ENCODE data around the gene GALNT9. TPM values are rescaled to one million over a fixed set of nuclear protein-coding genes. Genes with fewer than 3 reads are reported as not detected.

Gene GALNT9
- total RNA-seq, 1 donor from 2014 or later, result 0.33 TPM

DNA sequence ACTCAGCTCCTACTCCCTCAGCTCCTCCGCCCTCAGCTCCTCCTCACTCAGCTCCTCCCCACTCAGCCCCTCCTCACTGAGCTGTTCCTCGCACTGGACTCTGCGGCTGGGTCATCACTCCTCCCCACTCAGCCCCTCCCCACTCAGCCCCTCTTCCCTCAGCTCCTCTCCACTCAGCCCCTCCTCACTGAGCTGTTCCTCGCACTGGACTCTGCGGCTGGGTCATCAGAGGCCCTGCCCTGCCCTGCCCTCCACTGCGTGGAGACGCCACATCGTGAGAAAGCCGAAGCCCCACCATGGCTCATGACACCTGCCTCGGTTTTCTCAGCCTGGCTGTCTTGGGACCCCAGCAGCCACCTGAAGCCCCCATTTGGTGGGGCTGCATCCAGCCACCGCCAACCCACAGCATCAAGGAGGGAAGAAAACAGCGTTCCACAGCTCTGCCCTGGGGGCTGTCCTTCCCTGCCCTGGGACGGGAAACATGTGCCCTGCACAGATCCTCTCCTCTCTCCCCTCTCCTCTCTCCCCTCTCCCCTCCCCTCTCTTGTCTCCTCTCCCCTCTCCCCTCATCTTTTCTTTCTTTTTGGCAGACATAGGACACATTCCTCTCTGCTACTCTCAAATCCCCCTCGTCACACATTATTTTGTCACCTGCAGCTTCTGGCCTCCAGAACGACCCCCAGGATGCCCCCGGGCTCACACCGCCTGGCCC lies 167.4 kb downstream of the GALNT9 start:
- DNase-seq (ENCODE audit: low read depth, low spot score), result no peak

DNA sequence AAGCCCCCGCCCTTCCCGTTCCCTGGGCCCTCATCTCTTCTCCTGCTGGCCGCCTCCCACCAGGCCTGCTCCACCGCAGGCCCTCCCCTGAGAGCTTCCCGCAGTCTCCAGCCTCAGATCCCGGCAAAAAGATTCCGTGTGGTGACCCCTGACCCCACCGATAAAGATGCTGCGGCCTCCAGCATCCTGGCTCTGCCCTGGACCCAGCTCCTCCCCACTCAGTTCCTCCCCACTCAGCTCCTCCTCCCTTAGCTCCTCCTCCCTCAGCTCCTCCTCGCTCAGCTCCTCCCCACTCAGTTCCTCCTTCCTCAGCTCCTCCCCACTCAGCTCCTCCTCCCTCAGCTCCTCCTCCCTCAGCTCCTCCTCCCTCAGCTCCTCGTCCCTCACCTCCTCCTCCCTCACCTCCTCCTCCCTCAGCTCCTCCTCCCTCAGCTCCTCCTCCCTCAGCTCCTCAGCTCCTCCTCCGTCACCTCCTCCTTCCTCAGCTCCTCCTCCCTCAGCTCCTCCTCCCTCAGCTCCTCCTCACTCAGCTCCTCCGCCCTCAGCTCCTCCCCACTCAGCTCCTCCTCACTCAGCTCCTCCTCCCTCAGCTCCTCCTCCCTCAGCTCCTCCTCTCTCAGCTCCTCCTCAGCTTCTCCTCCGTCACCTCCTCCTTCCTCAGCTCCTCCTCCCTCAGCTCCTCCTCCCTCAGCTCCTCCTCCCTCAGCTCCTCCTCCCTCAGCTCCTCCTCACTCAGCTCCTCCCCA lies 168.2 kb downstream of the GALNT9 start:
- no peak for DNase-seq (ENCODE audit: low read depth, low spot score)

DNA sequence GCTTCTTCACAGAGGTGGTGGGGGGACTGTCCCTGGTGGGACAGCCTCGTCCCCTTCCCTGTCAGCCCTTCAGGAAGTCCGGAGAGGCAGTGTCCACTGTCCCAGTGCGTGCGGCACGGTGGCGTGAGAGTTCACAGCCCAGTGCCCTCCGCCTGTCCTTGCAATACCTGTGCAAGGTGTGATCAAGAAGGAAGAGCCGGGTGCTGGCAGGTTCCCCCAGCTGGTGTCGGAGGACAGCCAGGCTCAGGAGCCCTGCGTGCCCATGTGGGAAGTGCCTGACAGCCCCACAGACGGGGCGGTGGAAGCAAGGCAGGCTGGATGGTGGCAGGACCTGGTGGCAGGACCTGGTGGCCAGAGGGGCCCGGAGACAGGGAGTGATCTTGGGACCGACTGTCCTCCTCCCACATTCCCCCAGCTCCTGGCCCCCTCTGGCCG lies 168.8 kb downstream of the GALNT9 start:
- DNase-seq (ENCODE audit: low read depth, low spot score), result no peak

DNA sequence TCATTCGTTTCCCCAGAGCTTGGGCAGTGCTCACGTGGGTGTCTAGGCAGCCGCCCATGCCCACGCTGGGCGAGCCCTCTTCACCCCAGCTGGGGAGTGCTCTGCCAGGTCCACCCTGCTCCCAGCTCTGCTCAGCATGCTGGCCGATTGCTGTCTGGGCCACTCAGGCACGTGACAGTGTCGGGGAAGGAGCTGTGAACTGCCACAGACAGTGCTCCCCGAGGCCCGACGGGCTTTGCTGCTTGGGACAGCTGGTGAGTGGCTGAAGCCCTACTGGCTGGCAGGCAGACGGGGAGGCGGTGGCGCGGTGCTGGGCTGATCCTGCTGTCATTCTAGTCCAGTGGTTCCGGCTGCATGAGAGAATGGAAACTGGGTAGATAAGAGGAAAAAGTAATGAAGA lies 169.4 kb downstream of the GALNT9 start:
- DNase-seq (ENCODE audit: low read depth, low spot score), result no peak

DNA sequence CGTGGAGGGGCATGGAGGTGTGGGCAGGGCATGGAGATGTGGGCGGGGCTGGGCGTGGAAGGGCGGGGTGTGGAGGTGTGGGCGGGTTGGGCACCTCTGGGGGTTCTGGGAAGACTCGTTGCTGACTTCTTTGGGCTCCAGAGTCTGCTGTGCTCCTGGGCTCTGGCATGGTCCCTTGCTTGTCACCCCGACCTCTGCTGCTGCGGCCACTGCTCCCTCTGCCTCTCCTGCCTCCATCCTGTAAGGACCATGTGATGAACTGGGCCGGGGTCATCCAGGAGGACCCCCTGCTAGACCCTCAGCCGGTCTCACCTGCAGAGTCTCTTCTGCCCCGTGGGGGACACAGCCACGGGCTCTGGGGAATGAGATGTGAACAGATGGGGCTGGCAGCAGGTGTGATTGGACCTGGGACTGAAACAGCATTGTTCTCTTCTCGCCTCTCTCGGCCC lies 169.8 kb downstream of the GALNT9 start:
- no peak for DNase-seq (ENCODE audit: low read depth, low spot score)

DNA sequence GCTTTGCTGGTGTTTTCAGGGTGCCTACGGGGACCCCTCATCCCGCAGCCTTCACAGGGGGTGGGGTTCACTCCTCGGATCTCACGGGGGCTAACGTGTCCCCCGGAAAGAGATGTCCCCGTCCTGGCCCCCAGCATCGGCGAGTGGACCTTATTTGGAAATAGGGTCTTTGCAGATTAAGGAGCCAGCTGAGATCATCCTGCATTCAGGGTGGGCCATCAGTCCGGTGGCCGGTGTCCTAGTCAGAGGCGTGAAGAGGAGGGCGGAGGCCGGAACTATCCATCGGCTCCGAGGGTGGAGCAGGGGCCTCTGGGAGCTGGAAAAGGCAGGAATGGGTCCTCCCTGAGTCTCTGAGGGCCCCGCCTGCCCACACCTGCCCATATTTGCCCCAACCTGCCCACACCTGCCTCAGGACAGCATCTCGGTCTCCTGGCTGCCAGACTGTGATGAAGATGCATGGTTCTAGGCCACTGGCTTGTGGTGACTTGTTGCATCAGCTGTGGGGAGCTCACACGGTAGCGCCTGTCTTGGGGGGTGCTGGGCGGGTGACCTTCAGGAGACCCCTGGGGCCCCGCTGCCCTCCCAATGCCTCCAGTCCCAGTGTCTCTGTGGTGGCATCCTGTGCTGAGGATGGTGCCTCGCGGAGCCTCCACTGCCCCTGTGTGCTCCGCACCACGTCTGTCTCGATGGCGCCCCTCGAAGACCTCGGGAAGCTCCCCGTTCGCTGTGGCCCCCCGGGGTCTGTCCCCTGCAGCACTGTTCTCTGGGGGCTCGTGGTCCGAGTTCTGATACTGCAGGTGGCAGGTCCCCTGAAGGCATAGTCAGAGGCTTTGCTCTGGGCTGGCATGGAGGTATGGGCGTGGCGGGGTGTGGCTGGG lies 170.5 kb downstream of the GALNT9 start:
- no peak for DNase-seq (ENCODE audit: low read depth, low spot score)

DNA sequence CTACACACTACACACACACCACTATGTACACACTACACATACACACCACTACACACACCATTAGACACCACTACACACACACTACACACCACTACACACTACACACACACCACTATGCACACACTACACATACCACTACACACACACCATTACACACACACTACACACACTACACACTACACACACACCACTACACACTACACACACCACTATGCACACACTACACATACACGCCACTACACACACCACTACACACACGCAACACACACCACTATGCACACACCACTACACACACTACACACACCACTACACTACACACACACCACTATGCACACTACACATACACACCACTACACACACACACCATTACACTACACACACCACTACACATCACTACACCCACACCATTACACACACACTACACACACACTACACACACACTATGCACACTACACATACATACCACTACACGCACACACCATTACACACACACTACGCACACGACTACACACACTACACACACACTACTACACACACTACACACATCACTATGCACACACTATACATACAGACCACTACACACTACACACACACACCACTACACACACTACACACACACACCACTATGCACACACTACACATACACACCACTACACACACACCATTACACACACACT lies 171.5 kb downstream of the GALNT9 start:
- DNase-seq (ENCODE audit: low read depth, low spot score), result no peak

DNA sequence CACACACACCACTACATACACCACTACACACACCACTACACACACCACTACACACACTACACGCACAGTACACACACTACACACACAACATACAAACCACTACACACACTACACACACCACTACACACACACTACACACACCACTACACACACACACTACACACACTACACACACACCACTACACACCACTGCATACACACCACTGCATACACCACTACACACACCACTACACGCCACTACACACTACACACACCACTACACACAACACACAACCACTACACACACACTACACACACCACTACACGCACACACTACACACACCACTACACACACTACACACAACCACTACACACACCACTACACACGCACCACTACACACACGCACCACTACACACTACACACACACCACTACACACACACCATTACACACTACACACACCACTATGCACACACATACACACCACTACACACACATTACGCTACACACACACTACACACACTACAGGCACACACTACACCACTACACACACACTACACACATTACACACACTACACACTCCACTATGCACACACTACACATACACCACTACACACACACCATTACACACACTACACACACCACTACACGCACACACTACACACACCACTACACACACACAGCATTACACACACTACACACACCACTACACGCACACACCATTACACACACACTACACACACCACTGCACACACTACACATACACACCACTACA lies 172.6 kb downstream of the GALNT9 start:
- DNase-seq (ENCODE audit: low read depth, low spot score), result no peak

DNA sequence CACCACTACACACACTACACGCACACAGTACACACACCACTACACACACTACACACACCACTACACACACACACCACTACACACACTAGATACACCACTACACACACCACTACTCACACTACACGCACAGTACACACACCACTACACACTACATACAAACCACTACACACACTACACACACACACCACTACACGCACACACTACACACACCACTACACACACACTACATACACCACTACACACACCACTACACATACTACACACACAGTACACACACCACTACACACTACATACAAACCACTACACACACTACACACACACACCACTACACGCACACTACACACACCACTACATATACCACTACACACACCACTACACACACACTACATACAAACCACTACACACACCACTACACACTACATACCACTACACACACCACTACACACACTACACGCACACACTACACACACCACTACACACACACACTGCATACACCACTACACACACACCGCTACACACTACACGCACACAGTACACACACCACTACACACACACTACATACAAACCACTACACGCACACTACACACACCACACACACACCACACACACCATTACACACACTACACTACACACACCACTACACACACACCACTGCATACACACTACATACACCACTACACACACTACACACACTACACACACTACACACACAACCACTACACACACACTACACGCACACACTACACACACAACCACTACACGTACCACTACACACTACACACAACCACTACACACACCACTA lies 173.4 kb downstream of the GALNT9 start:
- DNase-seq (ENCODE audit: low read depth, low spot score), result no peak

DNA sequence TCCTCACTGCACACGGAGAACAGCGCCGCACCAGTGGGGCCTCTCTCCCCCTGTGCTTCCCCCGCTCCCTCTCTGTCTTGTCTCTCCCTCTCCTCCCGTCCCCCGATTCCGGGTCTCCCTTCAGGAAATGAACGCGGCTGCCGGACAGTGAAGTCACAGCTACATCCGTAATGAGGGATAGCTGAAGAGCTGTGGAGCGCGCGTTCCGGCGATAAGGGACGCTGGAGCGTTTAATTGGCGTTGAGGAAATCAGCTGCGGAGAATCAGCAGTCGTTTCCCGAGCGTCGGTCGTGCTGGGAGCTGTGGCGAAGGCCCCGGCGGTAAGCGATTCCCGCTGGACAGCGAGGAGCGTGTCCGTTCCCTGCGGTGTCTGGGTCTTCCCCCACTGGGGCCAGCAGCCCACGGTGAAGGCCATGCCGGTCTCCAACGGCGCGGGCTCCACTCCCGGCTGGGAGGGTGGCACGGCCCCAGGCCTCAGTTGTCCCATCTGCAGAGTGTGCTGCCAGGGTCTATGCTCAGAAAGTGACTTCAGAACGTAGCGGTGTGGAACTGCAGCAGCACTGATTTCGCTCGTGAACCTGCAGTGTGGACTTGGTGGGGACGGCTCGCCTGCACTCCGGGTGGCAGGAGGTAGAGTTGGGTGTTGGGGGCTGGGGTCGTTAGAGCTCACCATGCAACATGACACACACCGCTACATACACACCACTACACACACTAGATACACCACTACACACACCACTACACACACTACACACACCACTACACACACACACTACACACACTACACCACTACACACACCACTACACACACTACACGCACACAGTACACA lies 174.2 kb downstream of the GALNT9 start:
- DNase-seq (ENCODE audit: low read depth, low spot score), result no peak

DNA sequence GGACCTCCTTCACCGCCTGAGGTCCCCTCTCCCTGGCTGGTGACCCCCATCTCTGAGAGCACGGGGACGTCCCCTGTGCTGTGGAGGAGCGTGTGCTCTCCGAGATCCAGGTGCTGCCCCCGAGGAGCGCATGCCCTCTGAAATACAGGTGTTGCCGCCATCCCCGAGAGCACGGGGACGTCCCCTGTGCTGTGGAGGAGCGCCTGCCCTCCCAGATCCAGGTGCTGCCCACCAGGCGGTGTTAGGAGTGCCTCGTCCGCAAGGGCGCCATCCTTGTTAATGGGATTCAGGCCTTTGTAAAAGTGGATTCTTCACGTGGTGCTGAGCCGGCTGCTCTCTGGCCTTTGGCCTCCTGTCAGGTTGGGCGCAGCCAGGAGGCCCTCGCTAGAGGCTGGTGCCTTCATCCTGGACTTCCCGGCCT lies 175.0 kb downstream of the GALNT9 start:
- DNase-seq (ENCODE audit: low read depth, low spot score), result no peak

DNA sequence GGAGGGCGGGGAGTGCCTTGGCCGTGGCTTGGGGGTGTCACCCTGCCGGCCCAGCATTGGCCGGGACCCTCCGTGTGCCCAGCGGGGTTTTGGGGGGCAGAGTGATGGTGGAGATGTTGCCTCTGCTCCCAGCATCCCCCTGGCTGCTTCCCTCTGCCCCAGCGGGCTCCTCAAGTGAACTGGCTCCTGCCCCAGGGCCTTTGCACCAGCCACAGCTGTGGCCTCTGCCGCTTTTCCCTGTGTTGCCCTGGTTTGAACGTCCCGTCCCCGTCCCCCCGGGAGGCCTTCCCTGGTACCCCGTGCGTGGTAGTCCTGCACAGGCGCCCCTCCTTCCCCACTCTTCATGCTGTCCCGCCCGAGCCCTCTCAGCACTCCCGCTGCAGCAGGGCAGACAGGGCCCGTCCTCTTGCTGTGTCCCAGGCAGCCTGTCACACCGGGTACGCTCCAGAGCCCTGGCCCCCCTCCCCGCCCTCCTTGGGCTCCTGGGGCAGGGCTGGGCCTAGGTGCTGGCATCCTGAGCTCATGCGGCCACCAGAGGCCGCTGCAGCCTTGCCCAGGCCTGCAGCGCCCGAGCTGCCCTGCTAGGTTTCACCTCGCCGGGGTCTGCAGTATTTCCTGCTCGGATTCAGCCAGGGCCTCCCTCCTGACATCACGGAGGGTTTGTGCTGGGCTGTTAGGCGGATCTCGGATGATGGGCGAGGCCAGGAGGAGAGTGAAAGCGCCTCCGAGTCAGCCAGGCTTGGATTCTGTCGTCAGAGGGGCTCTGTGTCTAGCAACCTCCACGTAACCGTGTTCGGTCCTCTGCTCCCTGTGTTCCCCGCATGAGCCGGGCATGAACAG lies 175.7 kb downstream of the GALNT9 start:
- no peak for DNase-seq (ENCODE audit: low read depth, low spot score)

DNA sequence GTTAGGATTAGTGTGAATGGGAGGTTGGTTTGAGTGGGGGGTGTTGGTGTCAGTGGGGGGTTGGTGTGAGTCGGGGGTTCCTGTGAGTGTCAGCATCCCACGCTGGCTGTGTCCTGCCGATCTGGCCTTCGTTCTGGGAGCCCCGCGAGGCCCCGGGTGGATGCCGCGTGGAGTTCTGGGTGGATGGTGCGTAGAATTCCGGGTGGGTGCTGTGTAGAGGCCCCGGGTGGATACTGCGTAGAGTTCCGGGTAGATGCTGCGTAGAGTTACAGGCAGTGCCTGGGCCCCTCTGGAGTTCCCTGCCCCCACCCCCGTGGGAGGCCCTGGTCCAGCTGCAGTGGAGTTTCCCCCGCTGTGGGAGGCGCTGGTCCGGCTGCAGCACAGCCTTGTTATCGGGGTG lies 176.4 kb downstream of the GALNT9 start:
- DNase-seq (ENCODE audit: low read depth, low spot score), result no peak

DNA sequence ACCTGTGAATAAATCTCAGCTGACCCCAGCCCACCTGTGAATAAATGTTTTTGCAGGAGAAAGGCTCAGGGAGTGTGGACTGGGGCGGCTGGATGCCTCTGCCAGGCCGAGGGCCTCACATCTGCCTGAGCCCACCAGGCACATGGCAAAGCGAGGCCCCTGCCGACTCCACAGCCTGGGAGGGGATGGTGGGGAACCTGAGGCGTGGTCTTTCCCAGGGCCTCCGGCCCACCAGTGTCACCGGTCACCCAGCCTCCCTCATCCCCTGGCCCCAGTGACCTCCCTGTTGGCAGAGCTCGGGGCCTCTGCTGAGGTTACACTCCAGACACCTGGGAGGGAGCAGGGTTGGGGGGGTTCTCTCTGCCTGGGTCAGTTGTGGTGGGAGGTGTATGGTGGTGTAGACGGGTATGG lies 177.0 kb downstream of the GALNT9 start:
- DNase-seq (ENCODE audit: low read depth, low spot score), result no peak

DNA sequence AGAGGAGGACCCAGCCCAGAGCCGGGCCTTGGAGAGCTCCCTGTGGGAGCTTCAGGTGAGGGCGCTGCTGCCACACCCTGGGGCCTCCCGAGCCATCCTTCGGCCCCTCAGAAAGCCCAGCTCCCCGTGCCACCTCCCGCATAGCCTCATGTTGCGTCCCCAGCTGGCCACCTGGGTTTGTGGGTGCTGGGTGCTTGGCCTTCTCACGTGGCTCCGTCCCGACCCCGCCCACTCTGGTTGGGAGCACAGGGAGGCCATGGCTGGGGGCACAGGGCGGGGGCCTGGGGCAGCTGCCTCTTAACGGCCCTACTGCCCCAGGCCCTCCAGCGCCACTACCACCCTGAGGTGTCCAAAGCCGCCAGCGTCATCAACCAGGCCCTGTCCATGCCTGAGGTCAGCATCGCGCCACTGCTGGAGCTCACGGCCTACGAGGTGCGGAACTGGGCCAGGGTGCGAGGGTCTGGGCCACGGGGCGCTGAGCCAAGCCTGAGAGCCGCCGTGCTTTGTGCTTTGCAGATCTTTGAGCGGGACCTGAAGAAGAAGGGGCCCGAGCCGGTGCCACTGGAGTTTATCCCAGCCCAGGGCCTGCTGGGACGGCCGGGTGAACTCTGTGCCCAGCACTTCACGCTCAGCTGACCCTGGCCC lies 177.5 kb downstream of the GALNT9 start:
- DNase-seq (ENCODE audit: low read depth, low spot score), result no peak

DNA sequence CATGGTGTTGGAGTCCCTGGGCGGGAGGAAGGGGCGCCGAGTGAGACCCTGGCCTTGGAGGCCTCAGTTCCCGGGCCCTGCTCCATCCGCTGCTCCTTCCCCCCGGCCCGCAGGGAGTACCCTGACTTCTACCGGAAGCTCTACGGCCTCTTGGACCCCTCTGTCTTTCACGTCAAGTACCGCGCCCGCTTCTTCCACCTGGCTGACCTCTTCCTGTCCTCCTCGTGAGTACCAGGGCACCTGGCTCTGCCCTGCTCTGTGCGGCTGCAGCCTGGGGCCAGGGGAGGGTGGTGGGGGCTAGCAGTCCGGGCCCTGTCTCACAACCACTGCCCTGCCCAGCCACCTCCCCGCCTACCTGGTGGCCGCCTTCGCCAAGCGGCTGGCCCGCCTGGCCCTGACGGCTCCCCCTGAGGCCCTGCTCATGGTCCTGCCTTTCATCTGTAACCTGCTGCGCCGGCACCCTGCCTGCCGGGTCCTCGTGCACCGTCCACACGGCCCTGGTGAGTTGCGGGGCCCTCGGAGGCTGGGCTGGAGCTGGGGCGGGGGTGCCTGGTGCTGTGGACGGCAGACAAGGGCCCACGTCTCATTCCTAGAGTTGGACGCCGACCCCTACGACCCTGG lies 178.1 kb downstream of the GALNT9 start:
- no peak for DNase-seq (ENCODE audit: low read depth, low spot score)

DNA sequence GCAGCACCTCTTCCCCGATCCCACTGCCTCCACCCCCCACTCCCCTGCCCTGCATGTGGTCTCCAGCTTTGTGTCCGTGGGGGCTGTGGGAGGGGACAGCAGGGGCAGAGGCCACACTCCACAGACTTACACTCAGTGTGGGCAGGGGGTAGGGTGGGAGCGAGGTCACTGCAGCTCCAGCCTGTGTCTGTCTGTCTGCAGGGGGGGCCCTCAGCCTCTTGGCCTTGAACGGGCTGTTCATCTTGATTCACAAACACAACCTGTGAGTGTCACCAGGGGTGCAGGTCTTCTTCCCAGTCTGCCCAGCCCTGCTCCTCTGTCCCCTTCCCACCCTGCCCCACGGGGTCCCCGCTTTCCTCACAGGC lies 178.6 kb downstream of the GALNT9 start:
- no peak for DNase-seq (ENCODE audit: low read depth, low spot score)

Data from pulmonary artery endothelial cell (primary cell).